ENCODE results near the gene CENATAC.

- TF ChIP-seq CTCF (conservative IDR thresholded peaks at IDR 0.05; ENCODE audit: low read length) (no peak), EZH2phosphoT487 (IDR thresholded peaks at IDR 0.05; ENCODE audit: borderline replicate concordance) (no peak)
Measured at GRCh38 chr11:118971646-118972045, 26.3 kb upstream of the CENATAC start, which contains the start of gene FOXR1.
